ENCODE data around the gene CRTC3. TPM values are rescaled to one million over a fixed set of nuclear protein-coding genes. Genes with fewer than 3 reads are reported as not detected.

Gene CRTC3
- total RNA-seq, 1 donor, result 58.2 TPM

- Histone ChIP-seq H3K27me3 (ENCODE audit: insufficient read depth, low read length) (no peaks in the 10 kb centered on the region), H3K4me1 (ENCODE audit: insufficient read depth, low read length) (peaks cover 43% of the 10 kb centered on the region), H3K4me3 (ENCODE audit: low read length) (no peak overlapping the region), H3K9me3 (ENCODE audit: low read depth, low read length) (no peaks in the 10 kb centered on the region)
Observed at GRCh38 chr15:90585863-90586262, 56.1 kb downstream of the CRTC3 start.

GRCh38 chr15:90586948-90587347 is 57.2 kb downstream of the CRTC3 start:
- Histone ChIP-seq H3K27me3 (ENCODE audit: insufficient read depth, low read length) (no peaks in the 10 kb centered on the region), H3K9me3 (ENCODE audit: low read depth, low read length) (no peaks in the 10 kb centered on the region), H3K4me1 (ENCODE audit: insufficient read depth, low read length) (peaks cover 46% of the 10 kb centered on the region), H3K4me3 (ENCODE audit: low read length) (no peak overlapping the region)

DNA sequence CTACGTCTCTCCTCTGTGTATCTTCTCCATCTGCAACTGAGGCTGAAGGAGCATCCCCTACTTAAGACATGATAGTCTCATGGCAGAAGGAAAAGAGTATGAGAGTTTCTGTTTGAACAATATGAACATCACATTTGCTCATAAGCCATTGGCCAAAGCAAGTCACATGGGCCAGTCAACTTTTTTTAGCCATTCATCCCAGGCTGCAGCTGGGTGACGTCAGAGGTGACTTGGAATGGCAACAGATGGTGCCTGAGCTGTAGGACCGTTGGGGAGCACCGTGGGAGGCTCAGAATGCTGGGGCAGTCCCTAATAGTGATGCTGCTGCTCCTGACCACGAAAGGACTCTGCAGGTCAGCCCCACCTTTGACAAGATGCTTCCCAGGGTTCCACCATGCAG is 58.7 kb downstream of the CRTC3 start:
- Histone ChIP-seq H3K4me3 (ENCODE audit: low read length) (no peak overlapping the region), H3K4me1 (ENCODE audit: insufficient read depth, low read length) (peaks cover 48% of the 10 kb centered on the region), H3K9me3 (ENCODE audit: low read depth, low read length) (no peaks in the 10 kb centered on the region), H3K27me3 (ENCODE audit: insufficient read depth, low read length) (no peaks in the 10 kb centered on the region)

GRCh38 chr15:90591524-90591923 is 61.8 kb downstream of the CRTC3 start:
- Histone ChIP-seq H3K9me3 (ENCODE audit: low read depth, low read length) (no peaks in the 10 kb centered on the region), H3K4me3 (ENCODE audit: low read length) (no peak overlapping the region), H3K27me3 (ENCODE audit: insufficient read depth, low read length) (no peaks in the 10 kb centered on the region), H3K4me1 (ENCODE audit: insufficient read depth, low read length) (peaks cover 70% of the 10 kb centered on the region)

DNA sequence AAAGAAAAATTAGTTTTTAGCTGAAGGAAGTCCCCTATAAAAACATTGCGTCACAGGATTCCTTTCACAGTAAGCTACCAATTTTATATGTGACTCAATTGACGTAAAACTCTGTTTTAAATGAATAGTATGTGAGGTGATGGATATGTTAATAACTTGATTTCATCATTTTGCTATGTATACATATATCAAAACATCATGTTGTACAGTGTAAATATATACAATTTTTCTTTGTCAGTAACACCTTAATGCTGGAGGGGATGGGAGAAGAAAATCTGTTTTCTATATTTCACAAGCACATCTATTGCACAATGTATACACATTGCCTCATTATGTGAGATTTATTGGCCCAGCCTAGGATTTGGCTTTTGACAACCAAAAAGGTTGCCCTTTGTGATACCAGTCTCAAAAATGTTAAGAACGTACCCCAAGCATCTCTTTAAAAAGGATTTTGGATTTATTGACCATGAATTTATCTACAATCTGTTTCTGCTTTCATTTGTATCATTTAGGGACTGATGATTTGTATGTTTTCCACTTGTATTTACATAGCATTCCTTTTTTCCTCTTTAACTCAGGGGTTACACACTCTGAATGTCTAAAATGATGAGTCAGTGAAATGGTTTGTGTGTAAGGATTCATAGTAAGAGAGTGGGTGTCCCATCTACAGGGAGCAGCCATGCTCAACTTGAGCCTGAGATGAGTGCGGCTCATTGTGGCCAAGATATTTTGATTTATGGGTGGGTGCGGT is 62.6 kb downstream of the CRTC3 start:
- H3K4me1 ChIP-seq (ENCODE audit: insufficient read depth, low read length), result peaks cover 72% of the 10 kb centered on the region
- no peaks in the 10 kb centered on the region for H3K27me3 ChIP-seq (ENCODE audit: insufficient read depth, low read length)
- H3K9me3 ChIP-seq (ENCODE audit: low read depth, low read length), result no peaks in the 10 kb centered on the region
- H3K4me3 ChIP-seq (ENCODE audit: low read length), result no peak overlapping the region

GRCh38 chr15:90593499-90594158 is 63.9 kb downstream of the CRTC3 start:
- H3K4me1 ChIP-seq (ENCODE audit: insufficient read depth, low read length), result peaks cover 82% of the 10 kb centered on the region
- no peaks in the 10 kb centered on the region for H3K27me3 ChIP-seq (ENCODE audit: insufficient read depth, low read length)
- H3K9me3 ChIP-seq (ENCODE audit: low read depth, low read length), result no peaks in the 10 kb centered on the region
- no peak overlapping the region for H3K4me3 ChIP-seq (ENCODE audit: low read length)

DNA sequence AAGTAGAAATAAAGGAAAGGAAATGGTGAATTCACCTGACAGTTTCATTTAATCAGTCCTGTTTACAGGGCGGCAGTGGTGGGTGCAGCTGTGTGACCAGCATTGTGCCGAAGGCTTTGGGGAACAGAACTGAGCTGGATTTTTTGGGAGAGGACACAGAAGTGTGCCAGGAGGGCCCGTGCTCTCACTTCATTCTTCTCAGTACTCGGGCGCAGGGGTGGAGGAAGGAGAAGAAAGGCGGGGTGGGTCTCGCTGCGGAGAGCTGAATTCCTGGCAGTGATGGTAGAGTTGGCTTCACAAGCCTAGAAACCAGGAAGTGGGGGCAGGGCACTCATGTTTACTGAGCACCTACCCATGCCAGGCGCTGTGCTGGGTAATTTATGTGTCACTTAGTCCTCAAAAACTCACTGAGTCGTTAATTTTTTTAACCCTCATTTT is 64.6 kb downstream of the CRTC3 start:
- no peaks in the 10 kb centered on the region for H3K9me3 ChIP-seq (ENCODE audit: low read depth, low read length)
- no peak overlapping the region for H3K4me3 ChIP-seq (ENCODE audit: low read length)
- H3K27me3 ChIP-seq (ENCODE audit: insufficient read depth, low read length), result no peaks in the 10 kb centered on the region
- H3K4me1 ChIP-seq (ENCODE audit: insufficient read depth, low read length), result peaks cover 88% of the 10 kb centered on the region

DNA sequence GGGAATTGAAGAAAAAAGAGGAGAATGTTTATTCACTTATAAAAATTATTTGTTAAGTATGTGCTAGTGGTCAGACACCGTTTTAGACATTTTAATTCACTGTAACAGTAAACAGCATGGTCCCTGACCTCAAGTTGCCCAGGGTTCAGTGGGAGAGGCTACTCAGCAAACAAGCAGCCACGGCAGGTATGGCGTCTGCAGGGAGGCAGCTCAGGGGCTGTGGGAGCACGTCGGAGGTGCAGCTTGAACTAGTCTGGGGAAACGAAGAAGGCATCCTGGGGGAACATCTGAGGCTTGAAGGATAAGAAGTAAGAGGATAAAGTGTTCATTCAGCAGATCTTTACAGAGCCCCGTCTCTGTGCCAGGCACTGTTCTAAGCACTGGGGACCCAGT is 66.0 kb downstream of the CRTC3 start:
- H3K4me3 ChIP-seq (ENCODE audit: low read length), result no peak overlapping the region
- no peaks in the 10 kb centered on the region for H3K27me3 ChIP-seq (ENCODE audit: insufficient read depth, low read length)
- H3K9me3 ChIP-seq (ENCODE audit: low read depth, low read length), result no peaks in the 10 kb centered on the region
- H3K4me1 ChIP-seq (ENCODE audit: insufficient read depth, low read length), result peaks cover 90% of the 10 kb centered on the region

GRCh38 chr15:90596943-90597342 is 67.2 kb downstream of the CRTC3 start:
- peaks cover 79% of the 10 kb centered on the region for H3K4me1 ChIP-seq (ENCODE audit: insufficient read depth, low read length)
- no peak overlapping the region for H3K4me3 ChIP-seq (ENCODE audit: low read length)
- no peaks in the 10 kb centered on the region for H3K27me3 ChIP-seq (ENCODE audit: insufficient read depth, low read length)
- no peaks in the 10 kb centered on the region for H3K9me3 ChIP-seq (ENCODE audit: low read depth, low read length)

DNA sequence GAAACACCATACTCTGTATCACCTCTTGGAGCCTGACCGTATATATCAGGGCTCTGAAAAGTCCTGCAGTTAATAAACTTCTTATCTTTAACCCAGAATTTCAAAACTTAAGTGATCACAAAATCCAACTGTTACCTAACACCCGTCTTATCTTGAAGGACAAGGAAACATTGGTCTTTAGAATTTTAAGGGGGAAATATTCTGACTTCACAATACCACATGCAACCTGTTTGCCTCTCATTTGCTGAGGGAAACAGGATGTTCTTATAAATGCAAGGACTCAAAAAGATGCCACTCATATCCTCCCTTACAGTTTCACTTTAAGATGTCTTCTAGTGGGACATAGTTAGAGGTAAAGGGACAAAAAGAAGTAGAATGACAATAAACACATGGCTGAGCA is 67.9 kb downstream of the CRTC3 start:
- Histone ChIP-seq H3K9me3 (ENCODE audit: low read depth, low read length) (no peaks in the 10 kb centered on the region), H3K27me3 (ENCODE audit: insufficient read depth, low read length) (no peaks in the 10 kb centered on the region), H3K4me1 (ENCODE audit: insufficient read depth, low read length) (peaks cover 73% of the 10 kb centered on the region), H3K4me3 (ENCODE audit: low read length) (no peak overlapping the region)

DNA sequence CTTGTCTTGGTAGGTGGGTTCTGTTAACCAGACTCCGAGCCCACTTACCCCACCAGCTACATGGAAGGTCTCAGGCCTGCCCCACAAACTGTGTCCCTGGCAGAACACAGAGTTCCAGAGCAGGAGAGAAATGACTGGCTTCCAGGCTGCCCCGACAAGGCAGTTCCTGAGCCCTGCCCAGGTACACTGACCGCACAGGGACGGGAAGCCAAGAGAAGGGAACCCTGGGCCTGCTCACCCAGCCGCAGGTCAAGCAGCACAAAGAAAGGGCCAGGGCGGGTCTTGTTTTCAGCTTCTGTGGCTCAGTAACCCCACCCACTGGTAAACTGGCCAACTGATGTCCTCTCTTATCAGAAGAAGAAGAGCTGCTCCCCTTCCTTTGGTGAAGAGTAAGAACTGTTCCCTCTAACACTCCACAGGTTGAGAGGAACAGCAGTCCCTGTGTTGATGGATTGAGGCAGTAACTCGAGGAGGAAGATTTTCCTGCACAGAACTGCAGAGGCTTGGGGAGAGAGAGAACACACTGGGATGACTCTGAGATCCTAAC is 68.4 kb downstream of the CRTC3 start:
- Histone ChIP-seq H3K4me1 (ENCODE audit: insufficient read depth, low read length) (peaks cover 68% of the 10 kb centered on the region), H3K9me3 (ENCODE audit: low read depth, low read length) (no peaks in the 10 kb centered on the region), H3K4me3 (ENCODE audit: low read length) (no peak overlapping the region), H3K27me3 (ENCODE audit: insufficient read depth, low read length) (no peaks in the 10 kb centered on the region)

DNA sequence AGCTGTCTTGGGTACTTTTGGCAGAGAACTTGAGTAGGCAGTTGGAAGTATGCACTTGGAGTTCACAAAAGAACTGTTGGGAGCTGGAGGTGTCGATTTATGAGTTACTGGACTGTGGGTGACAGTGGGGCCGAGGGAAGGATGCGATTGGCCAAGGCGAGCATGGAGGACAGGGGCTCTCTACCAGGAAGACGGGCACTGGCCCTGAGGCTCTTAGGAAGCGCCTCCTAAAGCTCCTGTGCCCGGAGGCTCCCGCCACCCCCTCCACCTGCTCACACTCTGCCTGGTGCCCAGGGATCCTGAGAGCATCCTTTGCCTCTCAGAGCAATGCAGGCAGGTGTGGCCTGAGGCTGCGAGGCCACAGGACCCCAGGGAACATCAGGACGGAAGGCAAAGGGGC is 69.0 kb downstream of the CRTC3 start:
- no peak overlapping the region for H3K4me3 ChIP-seq (ENCODE audit: low read length)
- no peaks in the 10 kb centered on the region for H3K9me3 ChIP-seq (ENCODE audit: low read depth, low read length)
- peaks cover 62% of the 10 kb centered on the region for H3K4me1 ChIP-seq (ENCODE audit: insufficient read depth, low read length)
- H3K27me3 ChIP-seq (ENCODE audit: insufficient read depth, low read length), result no peaks in the 10 kb centered on the region

- no peak overlapping the region for H3K4me3 ChIP-seq (ENCODE audit: low read length)
- no peaks in the 10 kb centered on the region for H3K27me3 ChIP-seq (ENCODE audit: insufficient read depth, low read length)
- peaks cover 57% of the 10 kb centered on the region for H3K4me1 ChIP-seq (ENCODE audit: insufficient read depth, low read length)
- H3K9me3 ChIP-seq (ENCODE audit: low read depth, low read length), result no peaks in the 10 kb centered on the region
Observed at GRCh38 chr15:90599116-90599515, 69.4 kb downstream of the CRTC3 start.

DNA sequence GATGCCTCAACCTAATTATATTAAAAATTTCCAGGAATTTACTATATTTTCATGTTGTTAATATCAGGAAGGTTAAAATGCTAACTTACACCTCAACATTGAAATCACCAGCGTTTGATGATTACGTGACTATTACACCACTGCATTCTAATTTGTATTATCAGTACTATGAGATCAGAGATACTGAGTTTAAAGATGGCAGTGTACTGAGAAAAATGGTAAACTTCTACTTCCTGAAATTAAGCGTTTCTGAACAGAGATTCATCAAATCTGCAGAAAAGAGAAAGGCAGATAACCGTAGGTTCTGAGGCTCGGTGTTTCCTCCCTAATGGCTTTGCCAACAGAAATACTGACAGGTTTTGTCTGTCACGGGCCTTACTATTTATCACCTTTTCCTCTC is 69.9 kb downstream of the CRTC3 start:
- H3K4me1 ChIP-seq (ENCODE audit: insufficient read depth, low read length), result peaks cover 52% of the 10 kb centered on the region
- H3K4me3 ChIP-seq (ENCODE audit: low read length), result no peak overlapping the region

DNA sequence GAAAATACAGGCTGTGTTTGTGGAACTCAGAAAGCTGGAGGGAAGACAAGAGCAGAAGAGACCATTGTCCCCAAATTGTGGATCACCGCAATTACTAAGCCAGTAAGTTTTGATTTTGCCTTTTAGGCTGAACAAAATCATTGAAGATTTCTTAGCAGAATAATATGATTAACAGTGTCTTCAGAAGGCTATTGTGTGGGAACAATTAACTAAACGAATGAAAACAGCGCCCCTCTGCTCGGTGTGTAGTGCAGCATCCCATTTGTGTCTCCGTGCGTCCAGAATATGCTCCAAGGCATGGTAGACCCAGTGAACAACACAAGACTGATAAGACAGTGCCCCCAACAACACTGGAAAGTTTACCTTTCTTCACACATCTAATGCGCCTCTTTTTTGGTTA is 71.2 kb downstream of the CRTC3 start:
- H3K4me3 ChIP-seq (ENCODE audit: low read length), result no peak overlapping the region
- peaks cover 40% of the 10 kb centered on the region for H3K4me1 ChIP-seq (ENCODE audit: insufficient read depth, low read length)
- H3K9me3 ChIP-seq (ENCODE audit: low read depth, low read length), result no peaks in the 10 kb centered on the region
- no peaks in the 10 kb centered on the region for H3K27me3 ChIP-seq (ENCODE audit: insufficient read depth, low read length)

More for the DNA sequence above, 69.9 kb downstream of the CRTC3 start:
- no peaks in the 10 kb centered on the region for H3K27me3 ChIP-seq (ENCODE audit: insufficient read depth, low read length)
- H3K9me3 ChIP-seq (ENCODE audit: low read depth, low read length), result no peaks in the 10 kb centered on the region

Measured in mononuclear cell (primary cell).